Measurements from ENCODE around the gene NEB.

Gene NEB

DNA sequence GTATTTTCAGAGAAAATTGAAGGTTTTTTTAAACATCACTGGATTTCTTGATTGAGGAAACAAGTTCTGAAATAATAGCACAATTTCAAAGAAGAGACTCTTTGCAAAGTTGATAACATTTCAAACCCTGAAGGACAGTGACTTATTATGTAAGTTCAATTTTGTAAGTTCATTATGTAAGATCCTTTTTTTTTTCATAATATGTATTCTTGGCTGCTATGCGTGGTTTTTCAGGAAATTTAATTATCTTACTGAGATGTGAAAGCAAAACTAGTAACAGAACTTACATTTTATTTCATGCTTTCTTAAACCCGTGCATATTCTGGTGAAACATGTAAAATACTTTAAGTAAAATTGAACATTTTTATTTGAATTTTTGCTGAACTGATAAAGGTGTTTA lies 259.2 kb downstream of the NEB start:
- DNase-seq (ENCODE audit: low read depth) = no peak

DNA sequence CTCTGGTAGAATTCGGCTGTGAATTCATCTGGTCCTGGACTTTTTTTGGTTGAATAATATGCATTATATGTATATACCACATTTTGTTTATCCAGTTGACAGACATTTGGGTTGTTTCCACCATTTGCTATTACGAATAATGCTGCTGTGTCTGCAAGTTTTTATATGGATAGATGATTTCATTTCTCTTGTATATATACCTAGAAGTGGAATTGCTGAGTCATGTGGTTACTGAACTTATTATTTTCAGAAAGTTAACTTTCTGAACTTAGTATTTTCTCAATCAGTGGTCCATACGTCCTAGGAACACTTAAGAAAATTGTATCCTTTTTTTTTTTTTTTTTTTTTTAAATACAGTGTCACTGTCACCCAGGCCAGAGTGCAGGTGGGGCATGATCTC lies 261.3 kb downstream of the NEB start:
- no peak for DNase-seq (ENCODE audit: low read depth)

DNA sequence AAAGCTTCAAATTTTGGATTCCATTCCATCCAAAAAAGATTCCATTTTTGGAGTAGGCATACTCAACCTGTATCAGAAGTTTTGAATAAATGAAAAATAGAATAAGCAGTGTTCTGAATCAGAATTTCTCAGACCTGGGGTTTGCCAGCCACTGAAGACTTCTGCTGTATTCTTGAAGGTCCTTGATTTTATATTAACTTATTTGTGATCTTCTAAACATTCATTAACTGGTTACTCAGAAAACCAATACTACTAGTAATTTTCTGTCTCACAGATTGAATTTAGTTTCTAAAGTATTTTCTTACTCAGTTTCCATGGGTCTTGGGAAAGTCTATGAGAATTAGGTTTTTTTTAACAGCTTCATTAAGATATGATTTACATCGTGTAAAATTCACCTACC lies 263.7 kb downstream of the NEB start:
- DNase-seq (ENCODE audit: low read depth) = no peak

- no peak for DNase-seq (ENCODE audit: low read depth)
Measured at GRCh38 chr2:151465771-151466170, 268.5 kb downstream of the NEB start.

GRCh38 chr2:151459358-151459757 lies 274.9 kb downstream of the NEB start:
- peak; percentile 24 for DNase-seq (ENCODE audit: low read depth)

DNA sequence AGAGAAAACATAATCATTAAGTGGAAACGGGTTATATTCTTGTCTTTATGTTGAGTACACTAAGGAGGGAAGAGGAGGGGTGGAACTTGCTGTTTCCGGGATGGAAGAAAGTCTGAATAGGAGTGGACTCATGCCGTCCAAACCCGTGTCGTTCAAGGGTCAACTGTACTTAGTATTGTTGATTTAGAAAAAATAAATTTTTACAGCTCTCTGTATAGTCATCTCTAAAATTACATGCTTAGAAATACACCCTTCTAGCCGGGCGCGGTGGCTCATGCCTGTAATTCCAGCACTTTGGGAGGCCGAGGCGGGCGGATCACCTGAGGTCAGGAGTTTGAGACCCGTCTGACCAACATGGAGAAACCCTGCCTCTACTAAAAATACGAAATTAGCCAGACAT lies 295.1 kb downstream of the NEB start:
- DNase-seq (ENCODE audit: low read depth) = no peak

GRCh38 chr2:151438506-151438905 lies 295.8 kb downstream of the NEB start:
- DNase-seq (ENCODE audit: low read depth) = no peak

- peak; percentile 31 for DNase-seq (ENCODE audit: low read depth)
Measured at GRCh38 chr2:151437630-151438029, 296.6 kb downstream of the NEB start.

All from EH (cell line).